GM12892 (cell line): ENCODE data around the gene SPDYE17.
"Not testable (repeated sequence)": the region's sequence is repeated elsewhere in the genome, so short reads cannot be mapped to it uniquely, and the experiment has no call there.

ENCODE experiments used
- POLR2A ChIP-seq: IDR thresholded peaks from 2 replicates; pipeline ENCODE4 v1.6.1; 2011; ENCODE audit warnings: low read depth, low read length, control low read depth
- POLR2AphosphoS5 ChIP-seq: IDR thresholded peaks from 2 replicates; pipeline ENCODE4 v1.6.1; 2011; ENCODE audit warnings: low read depth, low read length, control low read depth
- TAF1 ChIP-seq: IDR thresholded peaks from 2 replicates; pipeline ENCODE4 v1.6.1; 2011; ENCODE audit warnings: low read depth, mild to moderate bottlenecking, control low read depth, low read length, borderline replicate concordance

DNA sequence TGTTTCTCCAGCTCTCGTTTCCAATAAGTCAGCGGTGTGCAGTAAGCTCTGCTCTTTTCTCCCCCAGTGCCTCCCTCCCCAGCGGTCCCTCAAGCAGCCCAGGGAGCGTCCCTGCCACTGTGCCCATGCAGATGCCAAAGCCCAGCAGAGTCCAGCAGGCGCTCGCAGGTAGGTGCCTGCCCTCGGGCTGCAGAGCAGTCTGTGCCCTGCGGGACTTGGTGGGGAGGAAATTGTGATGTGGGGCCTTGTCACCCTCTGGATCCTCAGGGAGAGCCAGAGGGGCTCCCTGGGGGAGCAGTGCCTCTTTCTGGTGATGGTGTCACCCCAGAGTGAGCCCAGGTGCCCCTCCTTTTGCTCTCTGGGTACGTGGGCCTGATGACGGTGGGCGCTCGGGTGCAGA lies 42.0 kb downstream of the SPDYE17 start:
- TF ChIP-seq TAF1, POLR2AphosphoS5, POLR2A: not testable (repeated sequence)
